Uterus (tissue), 4 donors: ENCODE data around the gene CDH4. TPM values are rescaled to one million over a fixed set of nuclear protein-coding genes. Genes with fewer than 3 reads are reported as not detected.

ENCODE experiments used
- DNase-seq, 2 donors: peaks; one replicate each; pipeline ENCODE4 v3.0.0-alpha.2; 2019 to 2020
- H3K27ac ChIP-seq, 2 donors: fragments of 200-600 bp; sonication (generic); 1 replicate in 1 of 2; 2 replicates in 1 of 2; pipeline ENCODE4 v1.5.1; 2016 to 2018
- H3K27me3 ChIP-seq, 2 donors: fragments of 200-600 bp; sonication (generic); one replicate each; pipeline ENCODE4 v1.5.1; 2018 to 2019; ENCODE audit warnings: control low read depth in 1 of 2
- H3K36me3 ChIP-seq, 2 donors: fragments of 200-600 bp; sonication (generic); one replicate each; pipeline ENCODE4 v1.5.1; 2019; ENCODE audit warnings: control low read depth in 1 of 2
- H3K4me1 ChIP-seq, 2 donors: fragments of 200-600 bp; sonication (generic); one replicate each; pipeline ENCODE4 v1.5.1; 2018 to 2019; ENCODE audit warnings: control low read depth in 1 of 2
- H3K4me3 ChIP-seq, 2 donors: fragments of 200-600 bp; sonication (generic); 1 replicate in 1 of 2; 2 replicates in 1 of 2; pipeline ENCODE4 v1.5.1; 2018 to 2019; ENCODE audit warnings: mild to moderate bottlenecking in 1 of 2
- H3K9me3 ChIP-seq, 2 donors: fragments of 200-600 bp; sonication (generic); one replicate each; pipeline ENCODE4 v1.5.1; 2019; ENCODE audit warnings: control low read depth in 1 of 2
- CTCF ChIP-seq, 4 experiments: fragments of 200-600 bp in 2 of 4; fragments of 450-650 bp in 2 of 4; sonication (generic) in 2 of 4; IDR thresholded peaks; one replicate each; pipeline ENCODE4 v1.5.1; 2016 to 2019; ENCODE audit warnings: antibody characterized with exemption in 4 of 4, mild to moderate bottlenecking in 2 of 4, moderate library complexity in 1 of 4
- POLR2A ChIP-seq, 2 donors: fragments of 450-650 bp; IDR thresholded peaks; one replicate each; pipeline ENCODE4 v1.6.1; 2016; ENCODE audit warnings: antibody characterized with exemption in 2 of 2, mild to moderate bottlenecking in 1 of 2, moderate library complexity in 1 of 2
- intact Hi-C: fragments of 100-400 bp; cut with DNase I; formaldehyde crosslinking; loops from one replicate; pipeline ENCODE4 v1.15.1; 2023; ENCODE audit warnings: low total_unique reads
- total RNA-seq, 4 donors: library from RNA; depleted of rRNA in 3 of 4; stranded (reverse); fragments of >200 nt in 3 of 4; gene quantifications; one replicate each; pipeline versions ENCODE4 v1.1.0 to v1.2.4, GENCODE V29; 2014 to 2023
- donor health status: DM: yes; HTN: yes; CAD: no.

CDH4 gene
- total RNA-seq, 4 donors from 2014 or later = under 0.01 to 0.55 TPM; not detected in 2

- Histone ChIP-seq H3K9me3 (no peaks in the 10 kb centered on the region), H3K27me3 (no peaks in the 10 kb centered on the region), H3K27ac (no peak overlapping the region), H3K4me3 (no peak overlapping the region), H3K4me1 (no peaks in the 10 kb centered on the region), H3K36me3 (no peaks in the 10 kb centered on the region)
- TF ChIP-seq POLR2A (IDR thresholded peaks at IDR 0.05) (no peak), CTCF (IDR thresholded peaks at IDR 0.05) (no peak)
- DNase-seq = no peak
- intact Hi-C loops = no loop called here
These were observed 583.8 kb downstream of the CDH4 start for GRCh38 chr20:61835791-61836350.

- DNase-seq = no peak
- Histone ChIP-seq H3K4me1 (no peaks in the 10 kb centered on the region), H3K4me3 (no peak overlapping the region), H3K9me3 (no peaks in the 10 kb centered on the region), H3K27me3 (no peaks in the 10 kb centered on the region), H3K36me3 (no peaks in the 10 kb centered on the region), H3K27ac (no peak overlapping the region)
- intact Hi-C loops = no loop called here
- TF ChIP-seq CTCF (IDR thresholded peaks at IDR 0.05) (no peak), POLR2A (IDR thresholded peaks at IDR 0.05) (no peak)
These were observed 585.1 kb downstream of the CDH4 start for GRCh38 chr20:61837200-61837599.

GRCh38 chr20:61839223-61839911 is 587.3 kb downstream of the CDH4 start:
- no peaks in the 10 kb centered on the region for H3K36me3 ChIP-seq
- TF ChIP-seq CTCF (IDR thresholded peaks at IDR 0.05) (no peak), POLR2A (IDR thresholded peaks at IDR 0.05) (no peak)
- intact Hi-C loops = no loop called here

GRCh38 chr20:61839912-61840778 is 588.1 kb downstream of the CDH4 start:
- Histone ChIP-seq H3K27ac (no peak overlapping the region), H3K9me3 (no peaks in the 10 kb centered on the region), H3K27me3 (no peaks in the 10 kb centered on the region), H3K36me3 (no peaks in the 10 kb centered on the region), H3K4me3 (no peak overlapping the region), H3K4me1 (no peaks in the 10 kb centered on the region)
- no peak for DNase-seq
- no peak for TF ChIP-seq POLR2A (IDR thresholded peaks at IDR 0.05)
- TF ChIP-seq CTCF (IDR thresholded peaks at IDR 0.05) = no peak
- intact Hi-C loops = no loop called here

More at GRCh38 chr20:61839223-61839911, 587.3 kb downstream of the CDH4 start:
- H3K4me1 ChIP-seq = no peaks in the 10 kb centered on the region
- no peak overlapping the region for H3K4me3 ChIP-seq
- no peaks in the 10 kb centered on the region for H3K9me3 ChIP-seq
- H3K27ac ChIP-seq = no peak overlapping the region
- no peaks in the 10 kb centered on the region for H3K27me3 ChIP-seq
- DNase-seq = no peak
